Measurements from ENCODE around the gene NTM. TPM values are rescaled to one million over a fixed set of nuclear protein-coding genes. Genes with fewer than 3 reads are reported as not detected.

Gene NTM
- total RNA-seq, 2 donors from 2014 or later = not detected

GRCh38 chr11:131599285-131599684 lies 228.9 kb downstream of the NTM start:
- H3K9me3 Mint-ChIP-seq = peaks cover 0 to 1% of the 10 kb centered on the region in 2 donors
- no peak overlapping the region for H3K27ac Mint-ChIP-seq
- ATAC-seq (replicated peaks in 1 of 2) (no peak), DNase-seq (no peak)
- H3K36me3 Mint-ChIP-seq (ENCODE audit: insufficient read depth in 2 of 2) = no peaks in the 10 kb centered on the region
- H3K27me3 Mint-ChIP-seq (ENCODE audit: low read depth) = no peaks in the 10 kb centered on the region
- H3K4me1 Mint-ChIP-seq (ENCODE audit: low read depth) = no peaks in the 10 kb centered on the region
- H3K4me3 Mint-ChIP-seq = no peak overlapping the region

- Mint-ChIP-seq H3K27me3 (ENCODE audit: low read depth) (no peaks in the 10 kb centered on the region), H3K4me3 (no peak overlapping the region), H3K4me1 (ENCODE audit: low read depth) (no peaks in the 10 kb centered on the region), H3K27ac (no peak overlapping the region), H3K9me3 (peaks cover 0 to 3% of the 10 kb centered on the region in 2 donors), H3K36me3 (ENCODE audit: insufficient read depth in 2 of 2) (no peaks in the 10 kb centered on the region)
- ATAC-seq (replicated peaks in 1 of 2) (no peak), DNase-seq (no peak)
Observed at GRCh38 chr11:131600628-131601027, 230.2 kb downstream of the NTM start.

- Mint-ChIP-seq H3K27ac (no peak overlapping the region), H3K36me3 (ENCODE audit: insufficient read depth in 2 of 2) (no peaks in the 10 kb centered on the region), H3K4me1 (ENCODE audit: low read depth) (no peaks in the 10 kb centered on the region), H3K9me3 (peaks cover 0 to 3% of the 10 kb centered on the region in 2 donors), H3K27me3 (ENCODE audit: low read depth) (no peaks in the 10 kb centered on the region), H3K4me3 (no peak overlapping the region)
- DNase-seq (no peak), ATAC-seq (replicated peaks in 1 of 2) (no peak)
Observed at GRCh38 chr11:131601586-131601985, 231.2 kb downstream of the NTM start.

- Mint-ChIP-seq H3K4me3 (no peak overlapping the region), H3K27ac (no peak overlapping the region), H3K9me3 (peaks cover 0 to 3% of the 10 kb centered on the region in 2 donors), H3K4me1 (ENCODE audit: low read depth) (no peaks in the 10 kb centered on the region), H3K36me3 (ENCODE audit: insufficient read depth in 2 of 2) (no peaks in the 10 kb centered on the region), H3K27me3 (ENCODE audit: low read depth) (no peaks in the 10 kb centered on the region)
- no peak for DNase-seq
- no peak for ATAC-seq (replicated peaks in 1 of 2)
Observed at GRCh38 chr11:131602431-131602830, 232.0 kb downstream of the NTM start.

GRCh38 chr11:131606811-131607335 lies 236.5 kb downstream of the NTM start:
- Mint-ChIP-seq H3K27me3 (ENCODE audit: low read depth) (peaks cover 17% of the 10 kb centered on the region), H3K27ac (no peak overlapping the region), H3K4me1 (ENCODE audit: low read depth) (no peaks in the 10 kb centered on the region), H3K36me3 (ENCODE audit: insufficient read depth in 2 of 2) (peaks cover 0 to 3% of the 10 kb centered on the region in 2 donors), H3K4me3 (no peak overlapping the region), H3K9me3 (peaks cover 2 to 6% of the 10 kb centered on the region in 2 donors)
- no peak for DNase-seq
- ATAC-seq (replicated peaks in 1 of 2) = no peak

GRCh38 chr11:131609337-131609736 lies 238.9 kb downstream of the NTM start:
- H3K4me3 Mint-ChIP-seq = no peak overlapping the region
- H3K36me3 Mint-ChIP-seq (ENCODE audit: insufficient read depth in 2 of 2) = peaks cover 0 to 3% of the 10 kb centered on the region in 2 donors

GRCh38 chr11:131609921-131610320 lies 239.5 kb downstream of the NTM start:
- DNase-seq = no peak
- no peaks in the 10 kb centered on the region for H3K4me1 Mint-ChIP-seq (ENCODE audit: low read depth)
- peaks cover 0 to 3% of the 10 kb centered on the region in 2 donors for H3K36me3 Mint-ChIP-seq (ENCODE audit: insufficient read depth in 2 of 2)
- H3K4me3 Mint-ChIP-seq = no peak overlapping the region
- H3K27me3 Mint-ChIP-seq (ENCODE audit: low read depth) = peaks cover 17% of the 10 kb centered on the region
- H3K9me3 Mint-ChIP-seq = peaks cover 2 to 5% of the 10 kb centered on the region in 2 donors
- H3K27ac Mint-ChIP-seq = no peak overlapping the region
- ATAC-seq (replicated peaks in 1 of 2) = no peak

More at GRCh38 chr11:131609337-131609736, 238.9 kb downstream of the NTM start:
- H3K27me3 Mint-ChIP-seq (ENCODE audit: low read depth) = peaks cover 17% of the 10 kb centered on the region
- DNase-seq (no peak), ATAC-seq (replicated peaks in 1 of 2) (no peak)
- no peaks in the 10 kb centered on the region for H3K4me1 Mint-ChIP-seq (ENCODE audit: low read depth)
- no peak overlapping the region for H3K27ac Mint-ChIP-seq
- peaks cover 2 to 5% of the 10 kb centered on the region in 2 donors for H3K9me3 Mint-ChIP-seq

- Mint-ChIP-seq H3K9me3 (peaks cover 2 to 4% of the 10 kb centered on the region in 2 donors), H3K27ac (no peak overlapping the region), H3K4me1 (ENCODE audit: low read depth) (no peaks in the 10 kb centered on the region), H3K36me3 (ENCODE audit: insufficient read depth in 2 of 2) (peaks cover 0 to 3% of the 10 kb centered on the region in 2 donors), H3K27me3 (ENCODE audit: low read depth) (peaks cover 17% of the 10 kb centered on the region), H3K4me3 (no peak overlapping the region)
- ATAC-seq (replicated peaks in 1 of 2) = no peak
- DNase-seq = no peak
Observed at GRCh38 chr11:131611322-131611721, 240.9 kb downstream of the NTM start.

- H3K4me3 Mint-ChIP-seq = no peak overlapping the region
- DNase-seq (no peak), ATAC-seq (replicated peaks in 1 of 2) (no peak)
- no peak overlapping the region for H3K27ac Mint-ChIP-seq
- H3K27me3 Mint-ChIP-seq (ENCODE audit: low read depth) = peaks cover 17% of the 10 kb centered on the region
- H3K4me1 Mint-ChIP-seq (ENCODE audit: low read depth) = no peaks in the 10 kb centered on the region
- peaks cover 0 to 3% of the 10 kb centered on the region in 2 donors for H3K36me3 Mint-ChIP-seq (ENCODE audit: insufficient read depth in 2 of 2)
- peaks cover 2 to 4% of the 10 kb centered on the region in 2 donors for H3K9me3 Mint-ChIP-seq
Observed at GRCh38 chr11:131612533-131612932, 242.1 kb downstream of the NTM start.

GRCh38 chr11:131614631-131615030 lies 244.2 kb downstream of the NTM start:
- DNase-seq (no peak), ATAC-seq (replicated peaks in 1 of 2) (no peak)
- no peak overlapping the region for H3K4me3 Mint-ChIP-seq
- no peaks in the 10 kb centered on the region for H3K4me1 Mint-ChIP-seq (ENCODE audit: low read depth)
- no peaks in the 10 kb centered on the region for H3K36me3 Mint-ChIP-seq (ENCODE audit: insufficient read depth in 2 of 2)
- H3K27ac Mint-ChIP-seq = no peak overlapping the region
- H3K9me3 Mint-ChIP-seq = peaks cover 0 to 2% of the 10 kb centered on the region in 2 donors
- H3K27me3 Mint-ChIP-seq (ENCODE audit: low read depth) = peaks cover 17% of the 10 kb centered on the region

- H3K4me3 Mint-ChIP-seq = no peak overlapping the region
- no peaks in the 10 kb centered on the region for H3K36me3 Mint-ChIP-seq (ENCODE audit: insufficient read depth in 2 of 2)
- no peaks in the 10 kb centered on the region for H3K4me1 Mint-ChIP-seq (ENCODE audit: low read depth)
- no peak overlapping the region for H3K27ac Mint-ChIP-seq
- peaks cover 9% of the 10 kb centered on the region for H3K27me3 Mint-ChIP-seq (ENCODE audit: low read depth)
- DNase-seq = no peak
- no peak for ATAC-seq (replicated peaks in 1 of 2)
- peaks cover 0 to 2% of the 10 kb centered on the region in 2 donors for H3K9me3 Mint-ChIP-seq
Observed at GRCh38 chr11:131615611-131616010, 245.2 kb downstream of the NTM start.

- Mint-ChIP-seq H3K36me3 (ENCODE audit: insufficient read depth in 2 of 2) (no peaks in the 10 kb centered on the region), H3K9me3 (no peaks in the 10 kb centered on the region), H3K27ac (no peak overlapping the region), H3K27me3 (ENCODE audit: low read depth) (no peaks in the 10 kb centered on the region), H3K4me3 (no peak overlapping the region), H3K4me1 (ENCODE audit: low read depth) (no peaks in the 10 kb centered on the region)
- DNase-seq = no peak
- ATAC-seq (replicated peaks in 1 of 2) = no peak
Observed at GRCh38 chr11:131616481-131617140, 246.2 kb downstream of the NTM start.

GRCh38 chr11:131618201-131618600 lies 247.8 kb downstream of the NTM start:
- Mint-ChIP-seq H3K4me1 (ENCODE audit: low read depth) (no peaks in the 10 kb centered on the region), H3K4me3 (no peak overlapping the region)
- no peak for DNase-seq

GRCh38 chr11:131622193-131622592 lies 251.8 kb downstream of the NTM start:
- Mint-ChIP-seq H3K27me3 (ENCODE audit: low read depth) (peaks cover 7% of the 10 kb centered on the region), H3K4me3 (no peak overlapping the region), H3K36me3 (ENCODE audit: insufficient read depth in 2 of 2) (no peaks in the 10 kb centered on the region), H3K27ac (no peak overlapping the region), H3K9me3 (no peaks in the 10 kb centered on the region), H3K4me1 (ENCODE audit: low read depth) (no peaks in the 10 kb centered on the region)
- no peak for DNase-seq
- no peak for ATAC-seq (replicated peaks in 1 of 2)

More at GRCh38 chr11:131618201-131618600, 247.8 kb downstream of the NTM start:
- ATAC-seq (replicated peaks in 1 of 2) = no peak
- Mint-ChIP-seq H3K36me3 (ENCODE audit: insufficient read depth in 2 of 2) (no peaks in the 10 kb centered on the region), H3K9me3 (no peaks in the 10 kb centered on the region), H3K27ac (no peak overlapping the region), H3K27me3 (ENCODE audit: low read depth) (no peaks in the 10 kb centered on the region)

Data from activated T-cell treated with anti-CD3 and anti-CD28 coated beads, Interleukin-2, amount 50 U/mL, for 72 hours (primary cell).